Measurements from ENCODE around the gene USP24. TPM values are rescaled to one million over a fixed set of nuclear protein-coding genes. Genes with fewer than 3 reads are reported as not detected.
"Not testable (repeated sequence)": the region's sequence is repeated elsewhere in the genome, so short reads cannot be mapped to it uniquely, and the experiment has no call there.

Gene USP24
- polyA plus RNA-seq, 1 donor, result 38.4 TPM

DNA sequence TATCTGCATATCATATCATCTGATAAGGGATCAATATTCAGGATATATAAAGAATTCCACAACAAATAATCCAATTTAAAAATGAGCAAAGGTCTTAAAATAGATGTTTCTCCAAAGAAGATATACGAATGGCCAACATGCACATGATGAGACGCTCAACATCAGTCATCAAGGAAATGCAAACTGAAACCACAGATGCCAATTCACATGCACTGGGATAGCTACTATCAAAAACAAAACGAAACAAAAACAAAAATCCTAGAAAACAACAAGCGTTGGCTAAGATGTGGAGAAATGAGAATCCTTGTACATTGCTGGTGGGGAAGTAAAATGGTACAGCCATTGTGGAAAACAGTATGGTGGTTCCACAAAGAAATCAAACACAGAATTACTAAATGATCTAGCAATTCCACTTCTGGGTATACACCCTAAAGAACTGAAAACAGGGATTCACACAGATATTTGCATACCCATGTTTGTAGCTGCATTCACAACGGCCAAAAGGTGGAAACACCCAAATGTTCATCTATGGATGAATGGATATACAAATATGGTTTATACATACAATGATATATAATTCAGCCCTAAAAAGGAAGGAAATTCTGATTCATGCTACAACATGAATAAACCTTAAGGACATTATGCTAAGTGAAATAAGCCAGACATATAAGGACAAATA, 96.4 kb downstream of the USP24 start:
- DNase-seq (ENCODE audit: low read depth), result no peak

DNA sequence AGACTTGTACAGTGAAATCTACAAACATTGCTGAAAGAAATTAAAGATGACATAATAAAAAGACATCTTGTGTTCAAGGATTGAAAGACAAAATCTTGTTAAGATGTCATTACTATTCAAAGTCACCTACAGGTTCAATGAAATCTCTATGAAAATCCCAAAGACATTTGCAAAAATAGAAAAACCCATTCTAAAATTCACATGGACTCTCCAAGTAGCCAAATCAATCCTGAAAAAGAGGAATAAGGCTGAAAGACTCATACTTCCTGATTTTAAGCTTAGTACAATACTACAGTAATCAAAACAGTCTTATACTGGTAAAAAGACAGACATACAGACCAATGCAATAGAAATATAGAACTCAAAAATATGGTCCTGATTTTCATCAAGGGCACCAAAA, 97.2 kb downstream of the USP24 start:
- DNase-seq (ENCODE audit: low read depth), result no peak

DNA sequence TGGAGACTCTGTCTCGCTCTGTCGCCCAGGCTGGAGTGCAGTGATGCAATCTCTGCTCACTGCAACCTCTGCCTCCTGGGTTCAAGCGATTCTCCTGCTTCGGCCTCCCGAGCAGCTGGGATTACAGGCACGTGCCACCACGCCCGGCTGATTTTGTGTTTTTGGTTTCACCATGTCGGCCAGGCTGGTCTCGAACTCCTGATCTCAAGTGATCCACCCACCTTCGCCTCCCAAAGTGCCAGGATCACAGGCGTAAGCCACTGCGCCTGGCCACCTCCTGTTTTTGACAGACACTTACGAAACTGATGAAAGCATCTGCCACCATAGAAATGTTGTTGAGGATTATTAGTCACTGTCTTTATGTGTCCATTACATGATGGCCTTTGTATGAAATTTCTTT, 106.2 kb downstream of the USP24 start:
- DNase-seq (ENCODE audit: low read depth), result not testable (repeated sequence)

DNA sequence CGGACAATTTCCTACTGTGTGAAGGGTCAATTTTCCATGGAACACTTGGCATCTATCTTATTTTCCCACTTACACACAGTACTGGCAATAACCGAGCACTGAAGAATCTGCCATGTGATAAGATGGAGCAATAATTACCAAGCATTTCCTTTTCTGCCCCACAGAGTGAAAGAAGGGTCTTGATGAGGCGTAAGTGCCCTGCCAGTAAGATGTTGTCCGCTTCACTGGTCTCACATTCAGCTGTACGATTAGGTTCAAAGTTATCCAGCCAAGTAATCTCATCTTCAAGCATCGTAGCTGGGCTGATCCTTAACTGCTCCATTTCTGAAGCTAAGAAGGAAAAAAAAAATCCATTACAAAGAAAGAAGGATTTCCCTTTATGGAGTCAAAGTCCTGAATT, 108.1 kb downstream of the USP24 start:
- DNase-seq (ENCODE audit: low read depth), result no peak

DNA sequence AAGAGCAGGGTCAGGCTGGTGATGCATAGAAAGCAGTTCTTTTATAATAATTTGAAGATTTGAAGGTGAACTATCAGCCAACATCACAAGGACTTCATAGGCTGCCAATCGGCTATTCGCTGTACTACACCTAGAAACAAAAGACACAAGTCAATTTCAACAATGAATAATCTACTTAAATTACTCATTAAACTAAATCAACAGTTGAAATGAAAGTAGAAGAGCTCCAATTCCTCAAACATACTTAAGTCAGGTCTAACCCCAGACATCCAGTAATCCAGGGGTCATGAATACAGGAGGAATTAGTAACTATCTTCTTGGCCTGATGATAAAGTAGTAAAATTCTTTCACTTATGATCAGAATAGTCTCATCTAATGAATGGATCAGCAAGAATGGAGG, 111.3 kb downstream of the USP24 start:
- DNase-seq (ENCODE audit: low read depth), result no peak

DNA sequence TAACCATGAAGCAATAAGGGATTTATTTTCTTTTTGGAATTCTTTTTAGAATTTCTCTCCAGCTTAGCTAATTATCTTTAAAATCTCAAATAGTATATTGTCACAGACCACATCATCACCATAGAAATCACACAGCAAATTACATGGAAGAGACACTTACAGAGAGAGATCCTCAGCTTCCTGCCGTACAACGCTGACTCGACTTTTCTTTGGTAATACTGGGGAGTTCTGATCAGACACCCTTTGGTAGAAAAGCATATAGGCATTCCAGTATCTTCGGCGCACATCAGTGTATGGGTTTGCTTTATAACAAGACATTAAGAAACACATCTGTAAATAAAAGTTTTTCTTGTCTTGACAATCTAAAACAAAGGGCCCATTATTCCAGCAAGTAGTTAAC, 120.1 kb downstream of the USP24 start:
- no peak for DNase-seq (ENCODE audit: low read depth)

DNA sequence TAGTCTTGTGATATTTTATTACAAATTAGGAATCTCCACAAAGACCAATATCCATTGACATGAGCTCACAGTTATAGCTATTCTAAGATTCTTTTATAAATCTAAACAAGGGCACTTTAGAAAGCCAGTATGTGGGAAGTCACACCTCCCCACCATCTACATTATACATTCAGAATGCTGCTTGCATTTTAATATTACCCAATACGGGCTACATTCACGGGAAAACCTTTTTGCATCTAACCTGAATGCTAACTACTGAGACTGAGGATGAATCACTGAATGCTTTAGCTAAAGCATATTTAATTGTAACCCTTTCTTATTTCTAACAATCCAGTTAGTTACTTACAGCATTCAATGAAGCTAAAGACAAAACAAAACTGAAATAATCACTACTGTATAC, 122.7 kb downstream of the USP24 start:
- DNase-seq (ENCODE audit: low read depth), result no peak

DNA sequence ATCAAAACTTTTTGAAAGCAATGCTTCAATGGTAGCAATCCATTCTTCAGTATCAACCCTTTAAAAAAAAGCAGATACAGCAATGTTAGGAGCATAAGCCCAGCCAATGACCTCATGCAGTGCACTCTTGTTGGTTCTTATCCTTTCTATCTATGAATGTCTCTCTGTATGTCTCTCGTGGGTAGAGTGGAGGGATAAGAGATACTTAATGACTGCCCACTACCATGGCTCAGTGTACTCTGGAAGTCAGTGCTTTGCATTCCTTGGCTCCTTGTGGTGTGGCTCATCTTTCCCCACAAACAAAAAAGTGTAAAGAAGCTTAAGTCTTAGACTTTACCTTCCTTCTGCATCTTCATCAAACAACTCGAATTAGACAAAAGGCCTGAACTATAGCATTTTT, 125.5 kb downstream of the USP24 start:
- no peak for DNase-seq (ENCODE audit: low read depth)

DNA sequence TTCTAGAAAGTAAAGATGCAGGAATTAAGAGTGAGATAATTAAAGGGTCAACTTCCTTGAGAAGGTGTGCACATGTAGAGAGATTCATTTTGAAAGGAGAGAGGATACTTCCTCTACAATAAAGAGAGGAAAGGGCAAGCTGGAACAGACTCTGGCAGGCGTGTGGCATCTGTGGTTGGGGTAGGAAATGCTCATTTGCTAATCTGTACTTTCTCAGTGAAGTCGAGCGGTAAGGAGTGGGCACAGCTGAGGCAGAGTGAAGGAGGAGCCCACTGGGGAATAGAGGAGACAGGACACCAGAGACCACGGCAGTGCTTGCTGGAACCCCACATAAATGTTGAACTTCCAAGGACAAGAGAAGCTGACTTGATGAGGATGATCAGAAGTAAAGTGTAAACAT, 126.8 kb downstream of the USP24 start:
- no peak for DNase-seq (ENCODE audit: low read depth)

DNA sequence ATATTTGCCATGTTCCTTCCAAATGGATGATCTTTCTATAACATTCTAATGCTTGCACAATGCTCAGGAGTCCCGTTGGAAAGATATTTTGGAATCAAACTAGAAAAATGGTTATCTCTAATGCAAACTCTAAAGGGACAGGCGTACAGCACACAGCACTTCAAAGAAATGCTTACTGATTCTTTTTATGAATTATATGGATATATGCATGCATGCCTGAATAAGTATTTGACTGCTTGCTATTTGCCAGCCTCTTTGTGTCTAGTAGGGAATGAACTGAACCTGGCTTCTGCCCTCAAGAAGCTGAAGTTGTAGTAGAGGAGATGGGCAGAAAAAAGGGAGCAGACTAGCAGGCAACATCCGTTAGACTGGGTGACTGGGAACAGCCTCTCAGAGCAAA, 127.7 kb downstream of the USP24 start:
- DNase-seq (ENCODE audit: low read depth), result no peak

DNA sequence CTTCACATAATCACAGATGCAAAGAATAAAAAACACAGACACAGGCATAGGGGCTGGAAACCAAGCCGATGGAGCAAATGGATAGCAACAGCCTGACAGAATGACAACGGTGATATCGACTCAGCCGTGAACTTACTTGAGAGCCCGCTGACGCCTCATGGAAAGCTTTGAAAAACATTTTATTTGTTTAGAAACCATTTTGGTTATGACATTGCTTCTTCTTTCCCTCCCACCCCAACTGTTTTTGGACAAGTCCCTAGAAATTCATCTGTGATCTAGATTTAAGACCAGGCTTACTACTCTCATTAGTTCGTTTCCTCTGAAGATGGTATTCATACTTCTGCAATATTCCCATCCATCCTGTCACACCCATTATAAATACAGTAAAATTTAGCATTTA, 130.9 kb downstream of the USP24 start:
- DNase-seq (ENCODE audit: low read depth), result no peak

DNA sequence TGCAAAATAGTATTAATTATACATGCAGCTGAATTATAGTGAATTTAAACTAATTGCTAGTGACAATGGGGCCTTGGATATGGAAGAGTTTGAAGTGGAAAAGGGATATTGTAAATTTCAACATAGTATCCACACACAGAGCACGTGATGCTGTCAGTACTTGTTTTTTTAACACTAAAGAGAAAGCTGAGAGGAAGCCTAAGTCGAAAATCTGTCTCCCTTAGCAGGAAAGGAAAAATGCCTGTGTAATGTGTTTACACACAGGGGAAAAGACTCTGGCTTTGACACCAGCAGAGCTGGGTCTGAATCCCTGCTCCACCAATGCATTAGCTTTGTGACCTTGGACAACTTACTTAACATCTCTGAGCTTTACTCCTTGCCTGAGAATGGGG, 133.3 kb downstream of the USP24 start:
- DNase-seq (ENCODE audit: low read depth), result no peak

DNA sequence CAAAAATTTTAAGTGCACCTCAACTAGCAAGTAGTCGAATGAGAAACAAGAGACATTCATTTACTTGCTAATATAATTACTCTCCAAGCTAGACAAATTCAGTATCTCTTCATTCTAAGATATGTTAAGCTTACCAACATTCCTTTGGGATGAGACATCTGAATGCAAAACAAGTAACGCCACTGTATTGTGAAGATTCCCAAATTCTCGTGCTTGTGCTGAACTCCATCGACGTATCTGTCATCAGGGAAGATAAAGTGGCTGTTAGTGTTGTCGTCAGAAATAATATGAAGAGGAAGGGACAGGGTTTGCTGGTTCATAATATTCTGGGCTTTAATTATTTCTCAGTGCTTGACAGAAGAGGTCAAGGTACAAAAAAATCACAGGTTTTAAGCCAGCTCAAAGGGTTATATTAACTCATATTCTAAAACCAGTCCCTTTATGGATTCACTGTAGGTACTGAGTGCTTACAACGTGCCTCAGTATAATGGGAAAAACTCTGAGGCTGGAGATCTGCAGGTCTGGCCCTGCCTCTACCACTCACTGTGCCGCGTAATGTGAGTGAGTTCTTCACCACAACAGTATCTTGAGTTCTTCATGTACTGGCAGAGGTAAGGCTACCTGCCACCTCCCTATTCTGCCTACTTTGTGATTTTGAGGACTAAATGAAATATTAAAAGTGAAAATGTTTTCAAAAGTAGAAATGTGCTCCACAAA, 133.8 kb downstream of the USP24 start:
- no peak for DNase-seq (ENCODE audit: low read depth)

DNA sequence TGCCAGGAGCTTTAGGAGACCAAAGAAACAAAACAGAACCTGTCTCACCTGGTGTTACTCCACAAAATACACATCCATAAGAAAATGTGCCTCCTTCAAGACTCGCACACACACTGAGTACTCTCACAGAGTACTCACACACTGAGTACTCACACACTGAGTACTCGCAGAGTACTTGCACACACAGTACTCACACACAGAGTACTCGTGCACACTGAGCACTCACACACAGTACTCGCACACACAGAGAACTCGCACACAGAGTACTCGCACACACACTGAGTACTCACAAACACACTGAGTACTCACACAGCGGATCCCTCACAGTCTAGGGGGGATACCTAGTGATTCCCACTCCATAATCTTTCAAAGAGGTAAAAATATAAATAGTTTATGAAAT, 135.5 kb downstream of the USP24 start:
- no peak for DNase-seq (ENCODE audit: low read depth)

DNA sequence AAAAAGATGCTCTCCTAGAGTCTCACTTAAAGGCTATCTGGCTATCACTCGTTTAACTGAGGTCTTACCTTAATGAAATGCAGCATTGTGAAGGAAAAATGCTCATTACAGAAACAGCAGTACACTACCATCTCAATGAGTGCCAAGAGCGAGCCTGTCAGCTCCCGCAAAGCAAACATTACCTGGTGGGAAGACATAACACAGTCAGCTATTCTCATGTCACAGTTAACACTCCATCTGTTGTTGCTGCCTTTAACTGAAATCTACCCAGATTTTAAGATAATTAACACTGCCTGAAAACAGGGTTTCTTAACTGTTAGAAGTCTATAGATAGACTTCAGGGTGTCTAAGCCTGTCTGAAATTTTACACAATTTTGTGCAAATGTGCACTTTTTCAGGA, 136.7 kb downstream of the USP24 start:
- DNase-seq (ENCODE audit: low read depth), result no peak

DNA sequence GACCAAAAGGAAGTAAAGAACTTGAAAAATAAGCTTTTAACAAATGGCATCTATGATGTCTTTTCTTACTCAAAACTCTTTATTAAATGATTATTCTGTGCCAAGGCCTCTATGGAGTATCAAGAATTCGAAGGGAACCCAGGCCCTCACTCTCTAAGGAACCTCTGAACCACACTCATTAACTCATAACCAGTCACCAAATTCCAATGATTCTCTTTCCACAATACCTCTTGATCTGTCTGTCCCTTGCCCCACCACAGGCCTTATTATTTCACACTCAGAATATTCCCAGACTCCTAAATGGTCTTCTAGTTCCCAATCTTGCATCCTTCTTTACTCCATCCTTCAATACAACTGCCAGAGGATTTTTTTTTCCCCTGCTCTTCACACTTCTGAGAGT, 138.8 kb downstream of the USP24 start:
- DNase-seq (ENCODE audit: low read depth), result no peak

DNA sequence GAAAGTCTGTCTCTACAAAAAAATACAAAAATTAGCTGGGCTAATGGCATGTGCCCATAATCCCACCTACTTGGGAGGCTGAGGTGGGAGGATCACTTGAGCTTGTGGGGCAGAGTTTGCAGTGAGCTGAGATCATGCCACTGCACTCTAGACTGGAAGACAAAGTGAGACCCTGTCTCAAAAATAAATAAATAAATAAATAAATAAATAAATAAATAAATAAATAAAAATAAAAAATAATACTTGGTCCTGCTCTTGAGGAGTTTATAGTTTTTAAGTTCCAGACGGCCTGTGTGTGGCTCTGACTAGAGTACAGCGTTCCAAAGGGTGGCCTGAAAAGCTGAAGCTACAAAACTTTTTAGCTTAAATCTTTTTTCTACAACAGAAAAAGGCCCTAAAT, 140.7 kb downstream of the USP24 start:
- no peak for DNase-seq (ENCODE audit: low read depth)

DNA sequence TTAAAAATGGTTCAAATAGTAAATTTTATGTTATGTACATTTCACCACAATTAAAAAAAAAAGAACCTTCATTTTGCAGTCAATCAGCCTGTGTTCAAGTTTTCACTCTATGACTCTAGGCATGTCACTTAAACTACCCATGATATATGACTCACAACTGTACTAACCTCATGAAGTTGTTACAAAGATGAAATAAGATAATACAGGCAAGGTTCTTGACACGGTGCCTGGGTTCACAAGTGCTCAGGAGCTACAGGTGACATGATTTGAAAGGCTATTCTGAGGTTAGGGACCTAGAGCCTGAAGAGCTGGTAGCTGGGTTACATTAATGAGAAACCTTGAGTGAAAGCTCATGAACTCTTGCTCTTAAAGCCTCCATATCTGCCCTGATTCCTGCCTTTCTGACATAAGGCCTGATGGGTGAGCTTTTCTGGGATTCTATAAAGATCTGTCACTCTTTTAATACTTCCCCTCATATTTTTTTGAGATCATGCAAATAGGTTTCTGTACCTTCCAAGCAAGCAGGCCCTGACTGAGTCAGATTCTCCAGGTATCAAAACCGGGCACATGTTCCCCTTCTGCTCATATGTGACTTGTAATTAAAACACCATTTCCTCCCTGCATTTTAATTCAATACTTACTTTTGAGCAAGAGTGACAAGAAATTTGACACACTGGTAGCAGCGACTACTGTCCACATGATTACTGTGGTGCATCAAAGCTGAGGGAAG, 141.8 kb downstream of the USP24 start:
- no peak for DNase-seq (ENCODE audit: low read depth)

DNA sequence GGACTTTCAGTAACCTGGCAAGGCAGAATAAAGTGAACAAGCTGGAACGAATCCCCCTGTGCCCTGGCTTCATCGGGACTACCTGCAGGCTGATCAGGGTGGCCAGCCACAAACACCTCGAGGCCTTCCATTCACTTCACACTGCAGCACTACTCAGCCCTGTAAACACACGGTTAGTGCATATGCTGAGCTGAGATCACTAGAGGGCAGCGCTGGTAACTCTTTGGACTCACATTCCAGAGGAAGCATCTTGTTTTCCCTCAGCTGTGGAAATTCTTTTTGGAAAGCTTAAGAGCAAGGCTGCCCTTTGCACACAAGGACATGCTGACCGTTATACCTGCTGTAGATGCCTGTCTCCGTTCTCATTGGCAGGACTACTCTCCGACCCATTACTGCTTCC, 143.7 kb downstream of the USP24 start:
- no peak for DNase-seq (ENCODE audit: low read depth)

DNA sequence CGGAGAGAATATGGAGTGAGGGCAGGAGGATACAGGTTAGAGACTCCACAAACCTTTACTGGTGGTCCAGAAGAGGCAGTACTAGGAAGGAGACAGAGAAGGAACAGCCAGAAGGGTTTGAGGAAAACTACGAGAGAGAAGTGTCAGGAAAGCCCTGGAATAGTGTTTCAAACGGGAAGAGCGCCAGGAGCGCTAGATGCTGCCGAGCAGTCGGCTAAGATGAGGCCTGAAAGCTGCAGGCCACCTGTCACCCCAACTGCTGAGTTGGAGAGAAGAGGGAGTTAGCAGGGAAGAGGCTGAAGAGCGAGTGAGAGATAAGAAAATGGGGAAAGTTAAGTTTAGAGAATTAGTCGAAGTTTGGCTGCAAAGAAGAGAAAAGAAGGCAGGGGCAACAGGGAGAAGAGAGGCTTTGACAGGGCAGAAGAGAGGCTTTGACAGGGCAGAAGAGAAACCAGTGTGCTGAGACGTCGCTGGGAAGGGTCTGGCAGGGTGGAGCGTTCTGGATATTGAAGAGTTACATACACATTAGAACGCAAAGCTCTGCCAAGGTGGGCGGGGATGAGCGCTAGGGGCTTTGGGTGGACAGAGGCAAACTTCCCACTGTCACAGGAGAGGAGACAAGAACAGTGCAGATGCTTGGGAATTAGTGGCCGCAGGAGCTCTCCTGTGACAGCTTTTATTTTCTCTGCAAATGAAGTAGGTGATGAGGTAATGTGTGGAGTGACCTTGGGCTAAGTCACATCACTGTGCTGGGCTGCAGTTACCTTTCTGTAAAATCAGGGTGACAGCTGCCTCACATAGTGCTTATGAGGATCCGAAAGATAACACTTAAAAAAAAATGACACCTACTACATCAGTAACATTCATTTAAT, 144.6 kb downstream of the USP24 start:
- DNase-seq (ENCODE audit: low read depth), result no peak

DNA sequence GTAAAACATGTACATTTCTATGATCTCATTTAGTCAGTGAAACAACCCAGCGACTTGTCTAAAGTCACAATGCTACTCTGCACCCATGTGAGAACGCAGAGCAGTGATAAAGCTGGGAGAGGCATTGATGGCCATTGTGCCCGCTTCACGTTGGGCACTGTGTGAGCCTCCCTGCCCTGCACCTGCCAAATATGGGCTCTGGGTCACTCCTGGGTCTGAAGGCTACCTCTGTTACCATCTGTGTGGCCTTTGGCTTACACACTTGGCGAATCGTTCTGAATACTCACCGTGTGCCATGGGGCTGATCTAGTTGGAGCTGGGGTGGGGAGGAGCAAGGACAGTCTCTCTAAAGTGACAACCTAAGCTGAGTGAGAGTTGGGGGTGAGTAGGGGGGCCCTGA, 145.9 kb downstream of the USP24 start:
- DNase-seq (ENCODE audit: low read depth), result no peak

DNA sequence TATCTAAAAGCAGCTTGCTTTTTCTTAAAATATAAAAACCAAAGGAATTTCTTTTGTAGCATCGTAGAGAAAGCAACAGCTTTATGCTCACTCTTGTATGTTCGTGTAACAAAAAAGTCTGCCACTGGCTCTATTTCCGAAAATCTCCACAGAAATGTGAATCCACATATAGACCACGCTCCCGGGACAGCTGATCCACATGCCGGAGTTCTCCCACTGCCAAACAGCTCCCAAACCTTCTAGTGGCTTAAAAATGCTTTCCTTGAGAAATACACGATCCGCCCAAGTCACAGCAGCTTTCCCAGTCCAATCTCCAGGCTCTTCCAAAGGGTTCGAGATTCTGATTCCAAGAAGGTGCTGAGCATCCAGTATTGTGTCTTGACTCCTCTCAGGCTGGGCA, 146.5 kb downstream of the USP24 start:
- DNase-seq (ENCODE audit: low read depth), result no peak

All from forelimb muscle (tissue), 1 donor.